Activated CD8-positive, alpha-beta T cell treated with anti-CD3 and anti-CD28 coated beads for 36 hours (primary cell): ENCODE data around the gene GSE1. TPM values are rescaled to one million over a fixed set of nuclear protein-coding genes. Genes with fewer than 3 reads are reported as not detected.

Experiments
- ATAC-seq: fragments of 200-7000 bp; cut with Tn5 transposase; one replicate; pipeline ENCODE4 v1.10.0; 2021; ENCODE audit warnings: mild to moderate bottlenecking, moderate library complexity
- CTCF ChIA-PET: fragments of 350-600 bp; sonication (Branson Sonifier 250); formaldehyde crosslinking; loops from one replicate; lab custom pipeline; 2021; ENCODE audit warnings: antibody characterized with exemption; lab: Charles Lee
- POLR2A ChIA-PET: fragments of 350-600 bp; sonication (Branson Sonifier 250); formaldehyde crosslinking; loops from one replicate; lab custom pipeline; 2021; ENCODE audit warnings: antibody characterized with exemption; lab: Charles Lee
- DNase-seq: peaks from one replicate; pipeline ENCODE4 v3.0.0-alpha.2; 2020
- H3K27ac Mint-ChIP-seq: one replicate; pipeline ENCODE4 v1.8.0; 2021; ENCODE audit warnings: mild to moderate bottlenecking, mixed read lengths
- H3K27me3 Mint-ChIP-seq: one replicate; pipeline ENCODE4 v1.8.0; 2021; ENCODE audit warnings: mixed read lengths
- H3K36me3 Mint-ChIP-seq: one replicate; pipeline ENCODE4 v1.8.0; 2021; ENCODE audit warnings: low read depth, mixed read lengths
- H3K4me1 Mint-ChIP-seq: one replicate; pipeline ENCODE4 v1.8.0; 2021; ENCODE audit warnings: low read depth, mixed read lengths
- H3K4me3 Mint-ChIP-seq: one replicate; pipeline ENCODE4 v1.8.0; 2021; ENCODE audit warnings: mild to moderate bottlenecking, moderate library complexity, mixed read lengths
- H3K9me3 Mint-ChIP-seq: one replicate; pipeline ENCODE4 v1.8.0; 2021; ENCODE audit warnings: mixed read lengths
- intact Hi-C: fragments of 100-400 bp; cut with micrococcal nuclease; formaldehyde crosslinking; loops from one replicate; pipeline ENCODE4 v1.10.0; 2022
- total RNA-seq, 2 experiments: library from RNA; stranded (reverse); gene quantifications; one replicate each; pipeline ENCODE4 v1.2.3, GENCODE V29; 2021
- TF ChIP-seq, protein P1 (sequence below): fragments of 200-600 bp; IDR thresholded peaks from one replicate; pipeline ENCODE4 v1.8.0; 2022; ENCODE audit warnings: antibody characterized with exemption, mild to moderate bottlenecking

The GSE1 gene
- total RNA-seq, 2 experiments from 2014 or later = 33.6 to 34.5 TPM

DNA sequence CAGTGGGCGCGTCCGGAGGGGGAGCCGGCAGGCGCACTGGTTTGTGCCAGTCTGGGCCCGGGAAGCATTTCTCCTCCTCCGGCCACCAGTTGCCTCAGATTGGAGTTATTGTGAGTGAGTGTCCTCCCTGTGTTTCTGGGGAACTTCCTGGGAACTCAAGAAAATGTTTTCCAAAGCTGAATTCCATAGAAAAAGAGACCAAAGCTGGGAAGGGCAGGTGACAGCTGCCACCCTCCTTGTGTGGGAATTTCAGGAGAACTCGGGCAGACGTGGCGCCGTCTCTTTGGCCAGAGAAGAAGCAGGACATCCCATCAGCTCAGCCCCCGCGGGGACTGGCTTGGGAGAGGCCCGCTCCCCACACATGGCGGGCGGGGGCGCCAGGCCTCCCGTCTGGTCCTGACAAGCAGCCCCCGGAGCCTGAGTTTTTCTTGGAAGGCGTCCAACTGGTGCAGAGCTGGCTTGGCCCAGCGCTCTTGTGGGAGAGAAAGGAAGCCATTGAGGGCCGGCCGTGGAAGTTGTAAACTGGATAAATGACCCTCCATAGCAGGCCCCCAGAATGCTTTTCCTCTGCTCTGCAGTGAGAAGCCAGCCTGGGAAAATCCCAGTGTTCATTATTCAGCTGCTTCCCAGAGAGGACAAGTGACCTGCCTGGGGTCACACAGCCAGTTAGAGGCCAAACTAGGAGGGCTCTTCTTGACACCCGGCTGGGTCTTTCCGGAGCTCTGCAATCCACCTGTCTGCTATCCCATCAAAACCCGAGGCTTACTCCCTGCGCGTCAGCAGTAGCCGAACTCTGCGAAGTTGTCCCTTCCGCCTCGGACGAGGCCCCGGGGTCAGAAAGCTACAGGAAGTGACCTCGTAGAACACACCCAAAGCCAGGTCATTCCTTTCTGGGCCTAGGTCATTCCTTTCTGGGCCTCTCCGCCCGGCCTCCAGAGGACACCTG is 39.2 kb upstream of the GSE1 start:
- no peak for DNase-seq
- Mint-ChIP-seq H3K4me3 (no peak overlapping the region), H3K36me3 (peaks cover 9% of the 10 kb centered on the region), H3K4me1 (peaks cover 48% of the 10 kb centered on the region), H3K27ac (no peak overlapping the region), H3K9me3 (peaks cover 7% of the 10 kb centered on the region), H3K27me3 (no peaks in the 10 kb centered on the region)
- intact Hi-C loops = no loop called here
- TF ChIP-seq, protein P1, sequence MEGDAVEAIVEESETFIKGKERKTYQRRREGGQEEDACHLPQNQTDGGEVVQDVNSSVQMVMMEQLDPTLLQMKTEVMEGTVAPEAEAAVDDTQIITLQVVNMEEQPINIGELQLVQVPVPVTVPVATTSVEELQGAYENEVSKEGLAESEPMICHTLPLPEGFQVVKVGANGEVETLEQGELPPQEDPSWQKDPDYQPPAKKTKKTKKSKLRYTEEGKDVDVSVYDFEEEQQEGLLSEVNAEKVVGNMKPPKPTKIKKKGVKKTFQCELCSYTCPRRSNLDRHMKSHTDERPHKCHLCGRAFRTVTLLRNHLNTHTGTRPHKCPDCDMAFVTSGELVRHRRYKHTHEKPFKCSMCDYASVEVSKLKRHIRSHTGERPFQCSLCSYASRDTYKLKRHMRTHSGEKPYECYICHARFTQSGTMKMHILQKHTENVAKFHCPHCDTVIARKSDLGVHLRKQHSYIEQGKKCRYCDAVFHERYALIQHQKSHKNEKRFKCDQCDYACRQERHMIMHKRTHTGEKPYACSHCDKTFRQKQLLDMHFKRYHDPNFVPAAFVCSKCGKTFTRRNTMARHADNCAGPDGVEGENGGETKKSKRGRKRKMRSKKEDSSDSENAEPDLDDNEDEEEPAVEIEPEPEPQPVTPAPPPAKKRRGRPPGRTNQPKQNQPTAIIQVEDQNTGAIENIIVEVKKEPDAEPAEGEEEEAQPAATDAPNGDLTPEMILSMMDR = no peak
- no peak for ATAC-seq
- ChIA-PET POLR2A (interaction anchor here (0.7 to 1.3 kb wide), 3 partner anchors 11 to 19 kb away, joined by 3 to 7 read pairs (median 3); no protein-coding TSS in a partner anchor), CTCF (interaction anchor here (0.7 to 2.1 kb wide), 5 partner anchors 8 to 42 kb away, joined by 3 to 8 read pairs (median 4); no protein-coding TSS in a partner anchor)

DNA sequence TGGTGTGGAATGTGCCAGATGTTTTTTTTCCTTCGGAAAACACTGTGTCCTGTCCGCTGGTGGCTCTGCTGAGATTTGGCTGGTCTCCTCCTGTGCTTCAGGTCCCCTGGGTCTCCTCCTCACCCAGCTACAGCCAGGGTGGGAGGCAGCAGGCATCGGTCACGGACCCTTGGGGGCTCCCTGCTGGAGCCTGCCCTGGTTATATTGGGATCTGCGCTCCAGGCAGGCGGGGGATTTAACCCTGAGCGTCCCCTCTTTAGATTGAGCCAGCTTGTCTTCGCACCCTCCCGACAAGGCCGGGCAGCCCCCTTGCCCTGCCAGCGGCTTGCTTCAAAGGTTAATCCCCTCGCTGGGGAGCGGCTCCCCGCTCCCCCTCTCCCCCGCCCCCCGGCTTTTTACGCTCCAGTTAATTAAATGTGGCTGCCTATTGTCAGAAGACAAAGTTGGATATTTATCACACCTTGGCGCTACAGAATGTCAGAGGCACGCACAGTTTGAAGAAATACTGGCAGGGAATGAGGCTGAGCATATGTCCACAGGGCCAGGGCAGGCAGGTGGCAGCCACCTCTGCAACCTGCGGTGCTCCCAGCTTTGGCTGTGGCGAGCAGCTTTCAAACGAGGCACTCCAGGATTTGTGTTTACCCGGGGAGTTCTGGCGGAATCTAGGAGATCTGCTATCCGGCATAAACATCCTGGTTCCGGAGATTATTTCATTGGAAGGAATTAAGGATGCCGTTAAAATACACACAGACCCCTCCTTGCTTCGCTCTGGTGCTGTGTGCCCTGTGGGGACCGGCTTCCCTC is 38.2 kb upstream of the GSE1 start:
- Mint-ChIP-seq H3K4me3 (no peak overlapping the region), H3K27ac (no peak overlapping the region), H3K9me3 (no peaks in the 10 kb centered on the region), H3K4me1 (peaks cover 45% of the 10 kb centered on the region), H3K27me3 (no peaks in the 10 kb centered on the region), H3K36me3 (peaks cover 3% of the 10 kb centered on the region)
- ATAC-seq (no peak), DNase-seq (no peak)
- TF ChIP-seq, protein P1 = no peak
- ChIA-PET POLR2A (interaction anchor here (0.6 to 1.0 kb wide), 2 partner anchors 11 to 14 kb away, joined by 3 read pairs; no protein-coding TSS in a partner anchor), CTCF (interaction anchor here (1.4 to 2.1 kb wide), 2 partner anchors 23 to 41 kb away, joined by 3 to 8 read pairs; no protein-coding TSS in a partner anchor)
- intact Hi-C loops = no loop called here

DNA sequence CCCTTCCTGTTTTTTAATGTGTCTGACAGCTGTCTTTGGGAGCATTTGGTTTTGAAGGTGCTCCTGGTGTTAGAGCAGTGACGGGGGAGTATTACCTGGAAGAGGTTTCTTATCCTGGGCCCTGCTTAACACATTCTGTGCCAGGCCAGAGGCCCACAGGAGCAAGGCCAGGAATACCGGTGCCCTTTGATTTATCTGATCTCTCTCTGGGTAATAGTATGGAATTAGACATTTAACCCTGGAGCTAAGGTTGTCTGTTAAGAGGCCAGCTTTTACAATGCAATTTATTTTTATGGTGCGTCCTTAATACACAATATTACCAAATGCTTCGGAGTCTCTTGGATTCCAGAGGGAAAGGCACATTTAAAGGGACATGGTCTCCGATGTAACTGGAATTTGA is 37.2 kb upstream of the GSE1 start:
- intact Hi-C loops = no loop called here
- H3K27me3 Mint-ChIP-seq = no peaks in the 10 kb centered on the region
- POLR2A ChIA-PET = no interaction called here

DNA sequence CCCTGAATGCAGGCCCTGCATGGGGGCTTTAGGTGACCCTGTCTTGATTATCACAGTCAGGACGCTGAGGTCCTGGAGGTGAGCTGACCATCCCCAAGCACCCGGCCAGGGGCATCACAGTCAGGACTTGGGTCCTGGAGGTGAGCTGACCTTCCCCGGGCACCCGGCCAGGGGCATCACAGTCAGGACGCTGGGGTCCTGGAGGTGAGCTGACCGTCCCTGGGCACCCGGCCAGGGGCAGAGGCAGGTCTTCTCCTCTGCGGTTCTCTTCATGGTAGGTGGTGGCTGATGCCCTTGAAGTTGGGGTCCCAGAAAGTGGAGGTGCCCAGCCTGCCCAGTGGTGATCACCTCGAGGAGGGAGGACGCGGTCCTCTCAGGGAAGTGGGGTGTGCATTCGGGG is 36.2 kb upstream of the GSE1 start:
- Mint-ChIP-seq H3K4me1 (peaks cover 27% of the 10 kb centered on the region), H3K9me3 (no peaks in the 10 kb centered on the region), H3K36me3 (peaks cover 3% of the 10 kb centered on the region), H3K27me3 (no peaks in the 10 kb centered on the region), H3K27ac (no peak overlapping the region), H3K4me3 (no peak overlapping the region)
- ATAC-seq (no peak), DNase-seq (no peak)
- POLR2A ChIA-PET = no interaction called here
- CTCF ChIA-PET = interaction anchor here (1.1 kb wide), 1 partner anchor 39 kb away, joined by 3 read pairs; no protein-coding TSS in a partner anchor
- intact Hi-C loops = no loop called here
- TF ChIP-seq, protein P1 = no peak

More for the DNA sequence above, 37.2 kb upstream of the GSE1 start:
- Mint-ChIP-seq H3K27ac (no peak overlapping the region), H3K36me3 (peaks cover 3% of the 10 kb centered on the region), H3K9me3 (no peaks in the 10 kb centered on the region), H3K4me3 (no peak overlapping the region), H3K4me1 (peaks cover 35% of the 10 kb centered on the region)
- DNase-seq = no peak
- CTCF ChIA-PET = interaction anchor here (1.1 kb wide), 1 partner anchor 40 kb away, joined by 3 read pairs; no protein-coding TSS in a partner anchor
- no peak for ATAC-seq
- TF ChIP-seq, protein P1 = no peak
